Fibroblast of pulmonary artery (primary cell): ENCODE results near the gene HOXB2.

Experiments
- DNase-seq: peaks from one replicate; pipeline ENCODE4 v3.0.0-alpha.2; 2010; ENCODE audit warnings: low read depth
- H3K4me3 ChIP-seq: replicated peaks from 2 replicates; pipeline ENCODE4 v1.5.1; 2011; ENCODE audit warnings: low read depth, mild to moderate bottlenecking, control low read depth, low read length, moderate library complexity
- TF ChIP-seq, protein P1 (sequence below): IDR thresholded peaks from 2 replicates; pipeline ENCODE4 v1.5.1; 2011; ENCODE audit warnings: mild to moderate bottlenecking, control low read depth, low read length, inconsistent platforms; ENCODE audit errors: missing control alignments

Gene HOXB2

GRCh38 chr17:48578616-48579470 is 33.9 kb upstream of the HOXB2 start:
- DNase-seq = no peak
- H3K4me3 ChIP-seq = peak overlapping the region; percentile 54
- TF ChIP-seq, protein P1, sequence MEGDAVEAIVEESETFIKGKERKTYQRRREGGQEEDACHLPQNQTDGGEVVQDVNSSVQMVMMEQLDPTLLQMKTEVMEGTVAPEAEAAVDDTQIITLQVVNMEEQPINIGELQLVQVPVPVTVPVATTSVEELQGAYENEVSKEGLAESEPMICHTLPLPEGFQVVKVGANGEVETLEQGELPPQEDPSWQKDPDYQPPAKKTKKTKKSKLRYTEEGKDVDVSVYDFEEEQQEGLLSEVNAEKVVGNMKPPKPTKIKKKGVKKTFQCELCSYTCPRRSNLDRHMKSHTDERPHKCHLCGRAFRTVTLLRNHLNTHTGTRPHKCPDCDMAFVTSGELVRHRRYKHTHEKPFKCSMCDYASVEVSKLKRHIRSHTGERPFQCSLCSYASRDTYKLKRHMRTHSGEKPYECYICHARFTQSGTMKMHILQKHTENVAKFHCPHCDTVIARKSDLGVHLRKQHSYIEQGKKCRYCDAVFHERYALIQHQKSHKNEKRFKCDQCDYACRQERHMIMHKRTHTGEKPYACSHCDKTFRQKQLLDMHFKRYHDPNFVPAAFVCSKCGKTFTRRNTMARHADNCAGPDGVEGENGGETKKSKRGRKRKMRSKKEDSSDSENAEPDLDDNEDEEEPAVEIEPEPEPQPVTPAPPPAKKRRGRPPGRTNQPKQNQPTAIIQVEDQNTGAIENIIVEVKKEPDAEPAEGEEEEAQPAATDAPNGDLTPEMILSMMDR = no peak

GRCh38 chr17:48577946-48578615 is 33.2 kb upstream of the HOXB2 start, which contains the start of gene HOXB4:
HOXB4 (minus strand) TSS chr17:48578350; CDS start chr17:48578319, 31 bp downstream.
- peak; percentile 56 for DNase-seq
- TF ChIP-seq, protein P1 = no peak
- H3K4me3 ChIP-seq = peak within 1 kb of the TSS; percentile 54

DNA sequence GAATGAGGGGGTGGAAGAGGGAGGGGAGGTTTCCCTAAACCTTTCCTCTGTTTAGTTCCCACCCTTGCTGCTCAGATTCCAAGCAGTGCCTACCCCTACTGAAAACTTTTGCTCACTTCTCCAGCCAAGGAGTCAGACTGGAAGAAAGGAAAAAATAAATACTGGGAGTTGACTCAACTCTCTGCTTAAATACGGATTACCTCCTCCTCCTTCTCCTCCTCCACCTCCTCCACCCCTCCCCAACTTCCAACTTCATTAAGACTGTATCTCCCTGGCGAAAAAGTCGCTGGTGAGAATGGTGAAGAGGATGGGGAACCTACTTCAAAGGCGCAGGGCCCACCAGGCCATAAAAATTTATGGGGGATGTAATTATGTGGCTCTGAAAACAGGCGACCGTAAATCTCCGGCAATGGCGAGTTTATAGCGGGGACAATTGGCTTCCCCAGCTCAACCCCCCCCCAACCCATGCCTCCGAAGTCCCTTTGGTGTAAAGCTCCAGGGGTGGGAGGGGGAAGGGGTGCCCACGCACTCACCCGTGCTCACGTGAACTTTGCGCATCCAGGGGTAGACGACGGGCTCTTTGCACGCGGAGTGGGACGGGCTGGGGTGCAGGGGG is 32.5 kb upstream of the HOXB2 start:
- DNase-seq = no peak

GRCh38 chr17:48576479-48577309 is 31.8 kb upstream of the HOXB2 start:
- peak overlapping the region; percentile 54 for H3K4me3 ChIP-seq
- DNase-seq = no peak
- TF ChIP-seq, protein P1 = no peak

More for the DNA sequence above, 32.5 kb upstream of the HOXB2 start:
- TF ChIP-seq, protein P1 = no peak
- H3K4me3 ChIP-seq = peak overlapping the region; percentile 54

DNA sequence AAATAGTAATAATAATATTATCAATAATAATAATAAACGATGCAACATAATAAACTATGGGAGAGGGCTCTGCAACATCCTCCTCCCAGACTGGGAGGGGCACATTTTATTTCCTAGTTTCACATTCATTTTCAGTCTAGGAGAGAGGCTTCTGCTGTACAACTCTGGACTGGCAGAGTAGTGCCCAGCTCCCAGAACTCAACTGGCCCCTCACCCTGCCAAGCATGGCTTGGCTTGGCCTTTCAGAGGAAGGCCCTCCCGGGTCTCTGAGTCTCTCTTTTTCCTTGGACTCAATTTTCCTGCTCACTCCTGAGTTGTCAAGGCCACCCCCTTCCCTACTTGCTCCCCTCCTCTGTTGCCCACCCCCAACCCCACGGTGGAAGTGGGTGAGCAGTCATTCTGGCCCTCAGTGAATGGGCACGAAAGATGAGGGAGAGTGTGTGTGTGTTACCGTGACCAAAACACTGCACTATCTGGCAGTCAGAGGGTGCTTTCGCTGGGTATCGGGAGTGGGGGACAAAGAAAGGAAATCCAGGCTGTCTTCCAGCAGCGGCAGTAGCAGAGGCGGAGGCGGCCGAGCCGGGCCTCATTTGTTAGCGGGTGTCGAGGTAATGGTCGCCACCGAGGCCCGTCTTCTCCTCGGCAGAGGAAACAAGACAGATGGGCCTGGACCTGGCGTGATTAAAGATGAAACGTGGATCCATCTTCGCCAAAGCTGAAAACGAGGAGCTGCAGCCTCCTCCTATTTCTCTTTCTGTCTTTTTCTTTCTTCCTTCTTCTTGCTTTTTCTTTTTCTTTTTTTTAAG is 31.0 kb upstream of the HOXB2 start:
- DNase-seq = no peak
- TF ChIP-seq, protein P1 = no peak
- peak overlapping the region; percentile 17 for H3K4me3 ChIP-seq

DNA sequence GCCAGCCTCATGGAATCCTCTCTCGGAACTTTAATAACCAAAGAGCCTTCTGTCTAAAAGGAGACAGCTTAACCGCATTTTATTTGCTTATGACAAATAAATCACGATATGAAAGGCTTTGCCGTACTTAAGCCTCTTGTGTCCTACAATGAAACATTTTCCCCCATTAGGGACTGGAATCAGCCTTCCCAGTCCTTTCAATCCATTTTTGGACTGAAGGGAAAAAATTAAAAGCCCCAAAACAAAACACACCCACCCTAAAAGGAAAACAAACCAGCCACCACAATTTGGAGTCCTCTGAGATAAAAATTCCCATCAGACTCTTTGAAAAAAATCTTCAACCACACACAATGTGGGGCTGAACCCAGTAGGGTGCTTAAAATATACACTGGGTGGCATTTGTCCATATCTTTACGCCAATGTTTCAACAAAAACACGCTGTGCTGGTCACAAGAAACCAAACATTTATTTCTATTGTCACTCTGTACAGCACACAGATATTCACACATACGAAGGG is 30.2 kb upstream of the HOXB2 start:
- no peak for DNase-seq
- TF ChIP-seq, protein P1 = no peak
- no peak overlapping the region for H3K4me3 ChIP-seq
